GM12878 (cell line): ENCODE data around the gene GPC2.
"Not testable (repeated sequence)": the region's sequence is repeated elsewhere in the genome, so short reads cannot be mapped to it uniquely, and the experiment has no call there.

Experiments used
- EP300 ChIP-seq, 2 experiments: fragments of 150-350 bp in 1 of 2; IDR thresholded peaks; 2 replicates each; pipeline ENCODE4 v1.6.1; 2011 to 2012; ENCODE audit warnings: low read depth in 2 of 2, low read length in 2 of 2, borderline replicate concordance in 1 of 2, improper control_type of control experiment in 1 of 2, inconsistent platforms in 1 of 2; ENCODE audit not compliant: control insufficient read depth in 1 of 2
- HDAC2 ChIP-seq: fragments of 200-600 bp; sonication (generic); IDR thresholded peaks from 2 replicates; pipeline ENCODE4 v1.6.1; 2017
- JUNB ChIP-seq: IDR thresholded peaks from 2 replicates; pipeline ENCODE4 v1.6.1; 2016; ENCODE audit warnings: antibody characterized with exemption, mild to moderate bottlenecking
- KDM1A ChIP-seq: fragments of 200-600 bp; sonication (generic); IDR thresholded peaks from 2 replicates; pipeline ENCODE4 v1.6.1; 2016; ENCODE audit warnings: borderline replicate concordance
- SP1 ChIP-seq: IDR thresholded peaks from one replicate; pipeline ENCODE4 v1.6.1; 2011; ENCODE audit warnings: low read depth, low read length
- ZNF24 ChIP-seq: fragments of 450-650 bp; IDR thresholded peaks from 2 replicates; pipeline ENCODE4 v1.6.1; 2017; ENCODE audit warnings: antibody characterized with exemption, mild to moderate bottlenecking
- ZZZ3 ChIP-seq: IDR thresholded peaks from 2 replicates; pipeline ENCODE4 v1.6.1; 2011; ENCODE audit warnings: low read depth; ENCODE audit not compliant: control insufficient read depth, insufficient read length
- TF ChIP-seq, protein P1 (sequence below), 3 experiments: IDR thresholded peaks in 2 of 3; conservative IDR thresholded peaks in 1 of 3; 2 replicates each; pipeline ENCODE4 v1.5.1; 2011; ENCODE audit warnings: low read depth in 3 of 3, low read length in 3 of 3, mild to moderate bottlenecking in 3 of 3, control low read depth in 2 of 3, moderate library complexity in 2 of 3, inconsistent platforms in 1 of 3, mixed read lengths in 1 of 3; ENCODE audit not compliant: control insufficient read depth in 2 of 3, insufficient read depth in 1 of 3; ENCODE audit errors: extremely low read depth in 1 of 3
- TF ChIP-seq, protein P2 (sequence below): fragments of 450-650 bp; IDR thresholded peaks from 2 replicates; pipeline ENCODE4 v1.6.1; 2017; ENCODE audit warnings: antibody characterized with exemption, mild to moderate bottlenecking, moderate library complexity
- TF ChIP-seq, protein P3 (sequence below): IDR thresholded peaks from 2 replicates; pipeline ENCODE4 v1.6.1; 2011; ENCODE audit warnings: mild to moderate bottlenecking, low read depth, low read length, moderate library complexity; ENCODE audit not compliant: insufficient replicate concordance
- TF ChIP-seq, protein P4 (sequence below): IDR thresholded peaks from 2 replicates; pipeline ENCODE4 v1.6.1; 2012; ENCODE audit warnings: mild to moderate bottlenecking, low read depth, low read length
- TF ChIP-seq, protein P5 (sequence below): fragments of 450-650 bp; IDR thresholded peaks from 2 replicates; pipeline ENCODE4 v1.6.1; 2018; ENCODE audit warnings: mild to moderate bottlenecking, low read depth, moderate library complexity; ENCODE audit not compliant: partially characterized antibody
- TF ChIP-seq, protein P6 (sequence below): IDR thresholded peaks from 2 replicates; pipeline ENCODE4 v1.6.1; 2012; ENCODE audit warnings: low read length, inconsistent platforms

DNA sequence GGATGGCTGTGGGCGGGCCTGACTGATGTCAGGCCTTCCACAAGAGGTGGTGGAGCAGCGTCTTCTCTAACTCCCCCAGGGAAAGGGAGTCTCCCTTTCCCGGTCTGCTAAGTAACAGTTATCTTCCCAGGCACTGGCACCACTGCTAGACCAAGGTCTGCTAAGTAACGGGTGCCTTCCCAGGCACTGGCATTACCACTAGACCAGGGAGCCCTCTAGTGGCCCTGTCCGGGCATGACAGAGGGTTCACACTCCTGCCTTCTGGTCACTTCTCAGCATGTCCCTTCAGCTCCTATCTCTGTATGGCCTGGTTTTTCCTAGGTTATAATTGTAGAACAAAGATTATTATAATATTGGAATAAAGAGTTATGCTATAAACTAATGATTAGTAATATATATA is 40.8 kb upstream of the GPC2 start:
- TF ChIP-seq KDM1A; HDAC2; JUNB; ZZZ3; ZNF24; EP300 (IDR thresholded peaks at IDR 0.05; ENCODE audit: borderline replicate concordance in 1 of 2, control insufficient read depth in 1 of 2, low read depth in 2 of 2, low read length in 2 of 2); SP1: not testable (repeated sequence)
- TF ChIP-seq, protein P1, sequence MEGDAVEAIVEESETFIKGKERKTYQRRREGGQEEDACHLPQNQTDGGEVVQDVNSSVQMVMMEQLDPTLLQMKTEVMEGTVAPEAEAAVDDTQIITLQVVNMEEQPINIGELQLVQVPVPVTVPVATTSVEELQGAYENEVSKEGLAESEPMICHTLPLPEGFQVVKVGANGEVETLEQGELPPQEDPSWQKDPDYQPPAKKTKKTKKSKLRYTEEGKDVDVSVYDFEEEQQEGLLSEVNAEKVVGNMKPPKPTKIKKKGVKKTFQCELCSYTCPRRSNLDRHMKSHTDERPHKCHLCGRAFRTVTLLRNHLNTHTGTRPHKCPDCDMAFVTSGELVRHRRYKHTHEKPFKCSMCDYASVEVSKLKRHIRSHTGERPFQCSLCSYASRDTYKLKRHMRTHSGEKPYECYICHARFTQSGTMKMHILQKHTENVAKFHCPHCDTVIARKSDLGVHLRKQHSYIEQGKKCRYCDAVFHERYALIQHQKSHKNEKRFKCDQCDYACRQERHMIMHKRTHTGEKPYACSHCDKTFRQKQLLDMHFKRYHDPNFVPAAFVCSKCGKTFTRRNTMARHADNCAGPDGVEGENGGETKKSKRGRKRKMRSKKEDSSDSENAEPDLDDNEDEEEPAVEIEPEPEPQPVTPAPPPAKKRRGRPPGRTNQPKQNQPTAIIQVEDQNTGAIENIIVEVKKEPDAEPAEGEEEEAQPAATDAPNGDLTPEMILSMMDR (IDR thresholded peaks at IDR 0.05 in 2 of 3, conservative IDR thresholded peaks at IDR 0.05 in 1 of 3; ENCODE audit: control insufficient read depth in 2 of 3, extremely low read depth in 1 of 3, insufficient read depth in 1 of 3, low read depth in 3 of 3, low read length in 3 of 3): peak; percentile 21 to 41 (median 33); a peak in 4 of 6 replicates
- TF ChIP-seq, protein P2, sequence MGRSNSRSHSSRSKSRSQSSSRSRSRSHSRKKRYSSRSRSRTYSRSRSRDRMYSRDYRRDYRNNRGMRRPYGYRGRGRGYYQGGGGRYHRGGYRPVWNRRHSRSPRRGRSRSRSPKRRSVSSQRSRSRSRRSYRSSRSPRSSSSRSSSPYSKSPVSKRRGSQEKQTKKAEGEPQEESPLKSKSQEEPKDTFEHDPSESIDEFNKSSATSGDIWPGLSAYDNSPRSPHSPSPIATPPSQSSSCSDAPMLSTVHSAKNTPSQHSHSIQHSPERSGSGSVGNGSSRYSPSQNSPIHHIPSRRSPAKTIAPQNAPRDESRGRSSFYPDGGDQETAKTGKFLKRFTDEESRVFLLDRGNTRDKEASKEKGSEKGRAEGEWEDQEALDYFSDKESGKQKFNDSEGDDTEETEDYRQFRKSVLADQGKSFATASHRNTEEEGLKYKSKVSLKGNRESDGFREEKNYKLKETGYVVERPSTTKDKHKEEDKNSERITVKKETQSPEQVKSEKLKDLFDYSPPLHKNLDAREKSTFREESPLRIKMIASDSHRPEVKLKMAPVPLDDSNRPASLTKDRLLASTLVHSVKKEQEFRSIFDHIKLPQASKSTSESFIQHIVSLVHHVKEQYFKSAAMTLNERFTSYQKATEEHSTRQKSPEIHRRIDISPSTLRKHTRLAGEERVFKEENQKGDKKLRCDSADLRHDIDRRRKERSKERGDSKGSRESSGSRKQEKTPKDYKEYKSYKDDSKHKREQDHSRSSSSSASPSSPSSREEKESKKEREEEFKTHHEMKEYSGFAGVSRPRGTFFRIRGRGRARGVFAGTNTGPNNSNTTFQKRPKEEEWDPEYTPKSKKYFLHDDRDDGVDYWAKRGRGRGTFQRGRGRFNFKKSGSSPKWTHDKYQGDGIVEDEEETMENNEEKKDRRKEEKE: not testable (repeated sequence)
- TF ChIP-seq, protein P3, sequence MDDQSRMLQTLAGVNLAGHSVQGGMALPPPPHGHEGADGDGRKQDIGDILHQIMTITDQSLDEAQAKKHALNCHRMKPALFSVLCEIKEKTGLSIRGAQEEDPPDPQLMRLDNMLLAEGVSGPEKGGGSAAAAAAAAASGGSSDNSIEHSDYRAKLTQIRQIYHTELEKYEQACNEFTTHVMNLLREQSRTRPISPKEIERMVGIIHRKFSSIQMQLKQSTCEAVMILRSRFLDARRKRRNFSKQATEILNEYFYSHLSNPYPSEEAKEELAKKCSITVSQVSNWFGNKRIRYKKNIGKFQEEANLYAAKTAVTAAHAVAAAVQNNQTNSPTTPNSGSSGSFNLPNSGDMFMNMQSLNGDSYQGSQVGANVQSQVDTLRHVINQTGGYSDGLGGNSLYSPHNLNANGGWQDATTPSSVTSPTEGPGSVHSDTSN: not testable (repeated sequence)
- TF ChIP-seq, protein P4, sequence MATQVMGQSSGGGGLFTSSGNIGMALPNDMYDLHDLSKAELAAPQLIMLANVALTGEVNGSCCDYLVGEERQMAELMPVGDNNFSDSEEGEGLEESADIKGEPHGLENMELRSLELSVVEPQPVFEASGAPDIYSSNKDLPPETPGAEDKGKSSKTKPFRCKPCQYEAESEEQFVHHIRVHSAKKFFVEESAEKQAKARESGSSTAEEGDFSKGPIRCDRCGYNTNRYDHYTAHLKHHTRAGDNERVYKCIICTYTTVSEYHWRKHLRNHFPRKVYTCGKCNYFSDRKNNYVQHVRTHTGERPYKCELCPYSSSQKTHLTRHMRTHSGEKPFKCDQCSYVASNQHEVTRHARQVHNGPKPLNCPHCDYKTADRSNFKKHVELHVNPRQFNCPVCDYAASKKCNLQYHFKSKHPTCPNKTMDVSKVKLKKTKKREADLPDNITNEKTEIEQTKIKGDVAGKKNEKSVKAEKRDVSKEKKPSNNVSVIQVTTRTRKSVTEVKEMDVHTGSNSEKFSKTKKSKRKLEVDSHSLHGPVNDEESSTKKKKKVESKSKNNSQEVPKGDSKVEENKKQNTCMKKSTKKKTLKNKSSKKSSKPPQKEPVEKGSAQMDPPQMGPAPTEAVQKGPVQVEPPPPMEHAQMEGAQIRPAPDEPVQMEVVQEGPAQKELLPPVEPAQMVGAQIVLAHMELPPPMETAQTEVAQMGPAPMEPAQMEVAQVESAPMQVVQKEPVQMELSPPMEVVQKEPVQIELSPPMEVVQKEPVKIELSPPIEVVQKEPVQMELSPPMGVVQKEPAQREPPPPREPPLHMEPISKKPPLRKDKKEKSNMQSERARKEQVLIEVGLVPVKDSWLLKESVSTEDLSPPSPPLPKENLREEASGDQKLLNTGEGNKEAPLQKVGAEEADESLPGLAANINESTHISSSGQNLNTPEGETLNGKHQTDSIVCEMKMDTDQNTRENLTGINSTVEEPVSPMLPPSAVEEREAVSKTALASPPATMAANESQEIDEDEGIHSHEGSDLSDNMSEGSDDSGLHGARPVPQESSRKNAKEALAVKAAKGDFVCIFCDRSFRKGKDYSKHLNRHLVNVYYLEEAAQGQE: not testable (repeated sequence)
- TF ChIP-seq, protein P5, sequence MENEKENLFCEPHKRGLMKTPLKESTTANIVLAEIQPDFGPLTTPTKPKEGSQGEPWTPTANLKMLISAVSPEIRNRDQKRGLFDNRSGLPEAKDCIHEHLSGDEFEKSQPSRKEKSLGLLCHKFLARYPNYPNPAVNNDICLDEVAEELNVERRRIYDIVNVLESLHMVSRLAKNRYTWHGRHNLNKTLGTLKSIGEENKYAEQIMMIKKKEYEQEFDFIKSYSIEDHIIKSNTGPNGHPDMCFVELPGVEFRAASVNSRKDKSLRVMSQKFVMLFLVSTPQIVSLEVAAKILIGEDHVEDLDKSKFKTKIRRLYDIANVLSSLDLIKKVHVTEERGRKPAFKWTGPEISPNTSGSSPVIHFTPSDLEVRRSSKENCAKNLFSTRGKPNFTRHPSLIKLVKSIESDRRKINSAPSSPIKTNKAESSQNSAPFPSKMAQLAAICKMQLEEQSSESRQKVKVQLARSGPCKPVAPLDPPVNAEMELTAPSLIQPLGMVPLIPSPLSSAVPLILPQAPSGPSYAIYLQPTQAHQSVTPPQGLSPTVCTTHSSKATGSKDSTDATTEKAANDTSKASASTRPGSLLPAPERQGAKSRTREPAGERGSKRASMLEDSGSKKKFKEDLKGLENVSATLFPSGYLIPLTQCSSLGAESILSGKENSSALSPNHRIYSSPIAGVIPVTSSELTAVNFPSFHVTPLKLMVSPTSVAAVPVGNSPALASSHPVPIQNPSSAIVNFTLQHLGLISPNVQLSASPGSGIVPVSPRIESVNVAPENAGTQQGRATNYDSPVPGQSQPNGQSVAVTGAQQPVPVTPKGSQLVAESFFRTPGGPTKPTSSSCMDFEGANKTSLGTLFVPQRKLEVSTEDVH: not testable (repeated sequence)
- TF ChIP-seq, protein P6, sequence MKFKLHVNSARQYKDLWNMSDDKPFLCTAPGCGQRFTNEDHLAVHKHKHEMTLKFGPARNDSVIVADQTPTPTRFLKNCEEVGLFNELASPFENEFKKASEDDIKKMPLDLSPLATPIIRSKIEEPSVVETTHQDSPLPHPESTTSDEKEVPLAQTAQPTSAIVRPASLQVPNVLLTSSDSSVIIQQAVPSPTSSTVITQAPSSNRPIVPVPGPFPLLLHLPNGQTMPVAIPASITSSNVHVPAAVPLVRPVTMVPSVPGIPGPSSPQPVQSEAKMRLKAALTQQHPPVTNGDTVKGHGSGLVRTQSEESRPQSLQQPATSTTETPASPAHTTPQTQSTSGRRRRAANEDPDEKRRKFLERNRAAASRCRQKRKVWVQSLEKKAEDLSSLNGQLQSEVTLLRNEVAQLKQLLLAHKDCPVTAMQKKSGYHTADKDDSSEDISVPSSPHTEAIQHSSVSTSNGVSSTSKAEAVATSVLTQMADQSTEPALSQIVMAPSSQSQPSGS: not testable (repeated sequence)
